ENCODE measurements around the gene KNSTRN. TPM values are rescaled to one million over a fixed set of nuclear protein-coding genes. Genes with fewer than 3 reads are reported as not detected.

KNSTRN gene
- total and polyA plus RNA-seq, 2 of the 8 experiments (the other 6 are each of a cell fraction or from before 2014, with no cell fraction given), result 25.1 to 79.4 TPM

- Histone ChIP-seq H3K23me2 (ENCODE audit: low read depth, low read length) (peaks cover 26% of the 10 kb centered on the region), H4K91ac (replicated peaks; ENCODE audit: insufficient read length, low read length) (peak overlapping the region; percentile 58), H3K18ac (ENCODE audit: extremely low read depth, low read length) (peak overlapping the region; percentile 99), H3K4ac (replicated peaks; ENCODE audit: insufficient read length, low read depth, low read length) (peak overlapping the region; percentile 19), H3K27ac (ENCODE audit: low read depth, low read length) (no peak overlapping the region), H3K23ac (ENCODE audit: insufficient read length) (no peak overlapping the region), H2BK12ac (ENCODE audit: low read depth, low read length) (peak overlapping the region; percentile 69; the same call in 1 of the 2 replicates), H2AFZ (ENCODE audit: low read length) (no peak overlapping the region), H2BK5ac (ENCODE audit: low read depth, low read length) (peak overlapping the region; percentile 69; the same call in 1 of the 2 replicates), H4K20me1 (replicated peaks in 1 of 2; ENCODE audit: control insufficient read depth in 1 of 2, insufficient read depth in 2 of 2, low read length in 2 of 2) (peaks cover 0 to 2% of the 10 kb centered on the region in 2 experiments), H2BK15ac (ENCODE audit: low read length) (peak overlapping the region; percentile 92; the same call in 1 of the 2 replicates), H3K36me3 (ENCODE audit: control insufficient read depth in 2 of 4, insufficient read depth in 4 of 4, low read length in 3 of 4) (no peaks in the 10 kb centered on the region), H3K79me1 (ENCODE audit: low read depth, low read length) (no peaks in the 10 kb centered on the region), H3K9me3 (ENCODE audit: insufficient read depth in 2 of 2, low read depth in 1 of 2, low read length in 1 of 2) (no peaks in the 10 kb centered on the region), H3K4me2 (ENCODE audit: insufficient read depth in 1 of 2, low read depth in 2 of 2, low read length in 2 of 2) (peak overlapping the region; percentile 98 to 100), H3K4me3 (ENCODE audit: extremely low read depth in 1 of 4, insufficient read depth in 2 of 4, low read depth in 3 of 4, low read length in 4 of 4) (peak overlapping the region; percentile 59 to 97 (median 74); a peak in 7 of 8 replicates), H3K56ac (replicated peaks; ENCODE audit: insufficient read length, low read depth, low read length) (no peak overlapping the region), H3K79me2 (ENCODE audit: control insufficient read depth in 1 of 2, insufficient read depth in 2 of 2, low read length in 2 of 2) (peaks cover 0 to 16% of the 10 kb centered on the region in 2 experiments; a peak in 1 of 4 replicates), H3K27me3 (replicated peaks in 1 of 4; ENCODE audit: control insufficient read depth in 3 of 4, extremely low read depth in 1 of 4, insufficient read depth in 3 of 4, low read length in 3 of 4) (peaks cover 0 to 31% (median 18%) of the 10 kb centered on the region in 4 experiments; a peak in 5 of 7 replicates), H4K5ac (ENCODE audit: insufficient read length, low read depth, low read length) (no peak overlapping the region), H2AK5ac (ENCODE audit: low read depth, low read length) (0 out of 2 replicates have a peak overlapping the region, but pooled peaks have one; percentile 2), H3K14ac (ENCODE audit: insufficient read length) (no peak overlapping the region), H4K8ac (ENCODE audit: extremely low read depth, insufficient read depth, low read length) (no peak overlapping the region; the same call in 1 of the 2 replicates), H2BK20ac (ENCODE audit: low read length) (0 out of 2 replicates have a peak overlapping the region, but pooled peaks have one; percentile 72), H3K9ac (replicated peaks in 1 of 4; ENCODE audit: extremely low read depth in 1 of 4, low read depth in 3 of 4, low read length in 3 of 4) (no peak overlapping the region), H3K4me1 (replicated peaks in 1 of 4; ENCODE audit: control insufficient read depth in 3 of 4, insufficient read depth in 4 of 4, low read length in 3 of 4) (peaks cover 7 to 38% (median 29%) of the 10 kb centered on the region in 4 experiments), H2BK120ac (replicated peaks; ENCODE audit: low read depth, low read length) (no peak overlapping the region)
- WGBS, 2 experiments (ENCODE audit: extremely low coverage in 1 of 2, insufficient coverage in 1 of 2, insufficient read length in 1 of 2, insufficient replicate concordance in 2 of 2, low coverage in 1 of 2, low lambda C conversion rate in 2 of 2, missing lambda C conversion rate in 1 of 2), result 51% methylated on average over 19 of the region's 20 CpGs; no CpG with 5 or more reads in 1 of the 2 experiments
- ChIA-PET CTCF (ENCODE audit: partially characterized antibody) (interaction anchor here (0.6 to 1.7 kb wide), 11 partner anchors 10 to 155 kb away, joined by 3 to 7 read pairs (median 3); partner anchors contain the start of gene CCDC9B), POLR2A (ENCODE audit: partially characterized antibody) (interaction anchor here (0.8 to 3.6 kb wide), 9 partner anchors 9 to 134 kb away, joined by 3 to 23 read pairs (median 3); partner anchors contain the start of genes KNSTRN and RPUSD2)
- FAIRE-seq (no peak), DNase-seq (ENCODE audit: low read depth in 1 of 2, low spot score in 2 of 2) (no peak)
- TF ChIP-seq ZNF274 (IDR thresholded peaks at IDR 0.05; ENCODE audit: borderline replicate concordance, extremely low read depth, low read length) (no peak), E2F6 (IDR thresholded peaks at IDR 0.05) (peak; percentile 67)
These were observed 52.6 kb downstream of the KNSTRN start for GRCh38 chr15:40435023-40435709.

Data from H1 (cell line).